Measurements from ENCODE around the gene CD200R1.

The CD200R1 gene

DNA sequence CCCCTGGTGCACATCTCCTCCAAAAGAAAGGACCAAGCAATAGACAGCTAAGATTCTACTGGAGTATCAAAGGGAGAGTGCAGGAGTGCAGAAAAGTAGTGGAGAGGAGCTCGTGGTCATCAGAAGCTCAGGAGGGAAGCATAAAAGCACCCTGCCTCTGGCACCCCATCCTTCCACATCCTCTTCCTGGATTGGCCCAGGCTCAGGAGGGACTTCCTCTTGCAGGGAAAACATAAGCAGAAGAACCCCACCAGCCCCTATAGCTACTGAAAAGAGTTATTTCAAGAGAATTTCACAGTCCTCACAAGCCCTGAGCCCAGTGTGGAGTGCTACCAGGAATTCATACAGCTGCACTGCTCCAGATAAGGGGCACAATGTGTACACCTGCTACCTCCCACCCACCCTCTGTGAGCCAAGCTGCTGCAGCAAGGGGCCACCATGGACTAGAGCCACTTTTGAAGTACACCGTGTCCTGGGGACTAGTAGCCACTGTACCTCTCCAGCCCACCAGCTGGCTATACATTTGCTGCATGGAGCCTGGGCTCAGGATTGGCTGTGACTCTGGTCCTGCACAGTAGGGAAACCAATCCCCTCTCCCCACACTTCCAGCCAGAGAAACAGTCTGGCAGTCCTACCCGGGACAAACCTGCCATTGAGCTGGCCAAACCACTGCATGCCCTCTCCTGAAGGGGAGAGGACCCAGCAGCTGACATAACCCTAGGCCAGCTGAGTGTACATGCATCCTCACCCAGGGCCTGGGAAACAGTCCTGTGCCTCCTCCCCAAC, 43.0 kb downstream of the CD200R1 start:
- Histone ChIP-seq H3K27ac (ENCODE audit: low read length) (no peak overlapping the region), H3K4me1 (ENCODE audit: insufficient read depth, low read length) (no peaks in the 10 kb centered on the region), H3K9ac (ENCODE audit: low read depth, low read length) (no peak overlapping the region), H3K36me3 (ENCODE audit: insufficient read depth, low read length) (no peaks in the 10 kb centered on the region), H3K4me2 (ENCODE audit: insufficient read depth, low read length) (no peak overlapping the region), H3K9me3 (ENCODE audit: insufficient read depth, low read length, severe bottlenecking) (no peaks in the 10 kb centered on the region), H2AFZ (ENCODE audit: low read depth, low read length) (no peak overlapping the region), H3K4me3 (ENCODE audit: low read depth in 1 of 2, low read length in 2 of 2) (no peak overlapping the region), H4K20me1 (ENCODE audit: insufficient read depth, low read length) (no peaks in the 10 kb centered on the region), H3K27me3 (ENCODE audit: insufficient read depth, low read length, poor library complexity) (no peaks in the 10 kb centered on the region), H3K79me2 (ENCODE audit: insufficient read depth, low read length) (no peaks in the 10 kb centered on the region)
- ATAC-seq (ENCODE audit: insufficient read depth, low read depth): no peak
- DNase-seq: no peak
- no peak for TF ChIP-seq EZH2 (IDR thresholded peaks at IDR 0.05; ENCODE audit: borderline replicate concordance, low read depth, low read length, severe bottlenecking)
- TF ChIP-seq, protein P1, sequence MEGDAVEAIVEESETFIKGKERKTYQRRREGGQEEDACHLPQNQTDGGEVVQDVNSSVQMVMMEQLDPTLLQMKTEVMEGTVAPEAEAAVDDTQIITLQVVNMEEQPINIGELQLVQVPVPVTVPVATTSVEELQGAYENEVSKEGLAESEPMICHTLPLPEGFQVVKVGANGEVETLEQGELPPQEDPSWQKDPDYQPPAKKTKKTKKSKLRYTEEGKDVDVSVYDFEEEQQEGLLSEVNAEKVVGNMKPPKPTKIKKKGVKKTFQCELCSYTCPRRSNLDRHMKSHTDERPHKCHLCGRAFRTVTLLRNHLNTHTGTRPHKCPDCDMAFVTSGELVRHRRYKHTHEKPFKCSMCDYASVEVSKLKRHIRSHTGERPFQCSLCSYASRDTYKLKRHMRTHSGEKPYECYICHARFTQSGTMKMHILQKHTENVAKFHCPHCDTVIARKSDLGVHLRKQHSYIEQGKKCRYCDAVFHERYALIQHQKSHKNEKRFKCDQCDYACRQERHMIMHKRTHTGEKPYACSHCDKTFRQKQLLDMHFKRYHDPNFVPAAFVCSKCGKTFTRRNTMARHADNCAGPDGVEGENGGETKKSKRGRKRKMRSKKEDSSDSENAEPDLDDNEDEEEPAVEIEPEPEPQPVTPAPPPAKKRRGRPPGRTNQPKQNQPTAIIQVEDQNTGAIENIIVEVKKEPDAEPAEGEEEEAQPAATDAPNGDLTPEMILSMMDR (IDR thresholded peaks at IDR 0.05; ENCODE audit: borderline replicate concordance, extremely low read depth, low read length, poor library complexity, severe bottlenecking): no peak

DNA sequence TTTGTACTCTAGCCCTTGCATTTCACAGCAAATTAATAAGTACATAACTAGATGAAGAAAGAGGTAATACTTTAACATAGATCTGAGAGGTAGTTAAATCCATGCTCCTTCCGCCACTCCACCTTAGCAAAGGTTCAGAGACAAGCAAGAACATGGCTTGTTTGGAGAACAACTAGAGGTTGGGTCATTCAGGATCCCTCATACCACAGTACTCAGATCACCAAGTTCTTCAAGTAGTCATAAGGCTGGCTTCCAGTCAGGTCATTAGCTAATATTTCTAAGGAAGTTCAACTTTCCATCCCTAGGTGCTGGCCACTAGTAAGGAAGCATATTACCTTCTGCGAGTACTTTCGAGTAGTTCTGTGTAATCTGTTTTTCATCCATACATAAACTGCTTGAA, 44.1 kb downstream of the CD200R1 start:
- H3K27me3 ChIP-seq (ENCODE audit: insufficient read depth, low read length, poor library complexity): no peaks in the 10 kb centered on the region
- H3K79me2 ChIP-seq (ENCODE audit: insufficient read depth, low read length): no peaks in the 10 kb centered on the region
- H3K4me1 ChIP-seq (ENCODE audit: insufficient read depth, low read length): no peaks in the 10 kb centered on the region
- H4K20me1 ChIP-seq (ENCODE audit: insufficient read depth, low read length): no peaks in the 10 kb centered on the region
- H3K9me3 ChIP-seq (ENCODE audit: insufficient read depth, low read length, severe bottlenecking): no peaks in the 10 kb centered on the region
- no peak for TF ChIP-seq EZH2 (IDR thresholded peaks at IDR 0.05; ENCODE audit: borderline replicate concordance, low read depth, low read length, severe bottlenecking)
- TF ChIP-seq, protein P1 (IDR thresholded peaks at IDR 0.05; ENCODE audit: borderline replicate concordance, extremely low read depth, low read length, poor library complexity, severe bottlenecking): no peak
- no peak overlapping the region for H3K4me3 ChIP-seq (ENCODE audit: low read depth in 1 of 2, low read length in 2 of 2)
- no peak overlapping the region for H2AFZ ChIP-seq (ENCODE audit: low read depth, low read length)
- H3K27ac ChIP-seq (ENCODE audit: low read length): no peak overlapping the region
- DNase-seq: no peak
- no peaks in the 10 kb centered on the region for H3K36me3 ChIP-seq (ENCODE audit: insufficient read depth, low read length)
- H3K4me2 ChIP-seq (ENCODE audit: insufficient read depth, low read length): no peak overlapping the region
- no peak for ATAC-seq (ENCODE audit: insufficient read depth, low read depth)
- no peak overlapping the region for H3K9ac ChIP-seq (ENCODE audit: low read depth, low read length)

DNA sequence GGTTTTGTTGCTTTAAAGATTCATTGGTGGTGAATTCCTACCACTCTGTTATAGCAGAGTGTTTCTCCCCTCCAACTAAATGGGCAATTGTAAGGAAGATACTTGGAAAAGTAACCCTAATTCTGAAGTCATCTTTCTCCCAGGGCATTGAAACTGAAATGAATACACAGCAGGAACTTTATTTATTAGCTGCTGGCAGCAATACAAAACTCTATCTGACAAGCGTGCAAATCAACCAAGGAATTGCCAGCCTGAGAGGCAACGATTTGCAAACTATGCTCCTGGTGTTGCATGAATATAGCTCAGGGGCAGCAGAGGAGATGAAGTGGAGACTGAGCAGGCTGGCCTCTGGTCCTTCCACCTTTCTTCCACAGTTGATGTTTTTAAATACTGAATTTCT, 48.9 kb downstream of the CD200R1 start:
- Histone ChIP-seq H3K4me2 (ENCODE audit: insufficient read depth, low read length) (no peak overlapping the region), H3K9ac (ENCODE audit: low read depth, low read length) (no peak overlapping the region), H3K4me1 (ENCODE audit: insufficient read depth, low read length) (no peaks in the 10 kb centered on the region), H3K27me3 (ENCODE audit: insufficient read depth, low read length, poor library complexity) (no peaks in the 10 kb centered on the region), H3K79me2 (ENCODE audit: insufficient read depth, low read length) (no peaks in the 10 kb centered on the region), H3K27ac (ENCODE audit: low read length) (no peak overlapping the region), H3K4me3 (ENCODE audit: low read depth in 1 of 2, low read length in 2 of 2) (no peak overlapping the region), H3K9me3 (ENCODE audit: insufficient read depth, low read length, severe bottlenecking) (no peaks in the 10 kb centered on the region), H3K36me3 (ENCODE audit: insufficient read depth, low read length) (no peaks in the 10 kb centered on the region), H4K20me1 (ENCODE audit: insufficient read depth, low read length) (no peaks in the 10 kb centered on the region), H2AFZ (ENCODE audit: low read depth, low read length) (no peak overlapping the region)
- ATAC-seq (ENCODE audit: insufficient read depth, low read depth) (no peak), DNase-seq (no peak)
- TF ChIP-seq, protein P1 (IDR thresholded peaks at IDR 0.05; ENCODE audit: borderline replicate concordance, extremely low read depth, low read length, poor library complexity, severe bottlenecking): no peak
- TF ChIP-seq EZH2 (IDR thresholded peaks at IDR 0.05; ENCODE audit: borderline replicate concordance, low read depth, low read length, severe bottlenecking): no peak

Data from DND-41 (cell line).